H54 (cell line): Measurements from ENCODE around the gene MDFI.

Experiments
- DNase-seq: peaks from one replicate; pipeline ENCODE4 v3.0.0; 2011; ENCODE audit warnings: low spot score, mixed read lengths; ENCODE audit not compliant: insufficient read length
- FAIRE-seq: peaks from 3 replicates; lab custom pipeline; 2011; peaks lifted over from hg19 to GRCh38; lab: Jason Lieb, UNC
- POLR2A ChIP-seq: IDR thresholded peaks from 2 replicates; pipeline ENCODE4 v1.6.1; 2011; ENCODE audit warnings: low read depth, mild to moderate bottlenecking, low read length

MDFI gene

GRCh38 chr6:41634657-41635056 lies 3.6 kb upstream of the MDFI start:
- DNase-seq (no peak), FAIRE-seq (no peak)
- TF ChIP-seq POLR2A = no peak

- FAIRE-seq = no peak
- TF ChIP-seq POLR2A = no peak
Observed at GRCh38 chr6:41635365-41635764, 2.9 kb upstream of the MDFI start.

GRCh38 chr6:41636833-41637193 lies 1.5 kb upstream of the MDFI start:
- TF ChIP-seq POLR2A = no peak
- DNase-seq = peak; percentile 85
- no peak for FAIRE-seq

More at GRCh38 chr6:41635365-41635764, 2.9 kb upstream of the MDFI start:
- no peak for DNase-seq

- DNase-seq = no peak
- no peak for FAIRE-seq
- no peak for TF ChIP-seq POLR2A
Observed at GRCh38 chr6:41637194-41638001, 870 bp upstream of the MDFI start.

- no peak for TF ChIP-seq POLR2A
- DNase-seq (no peak), FAIRE-seq (no peak)
Observed at GRCh38 chr6:41638935-41639808, 904 bp downstream of the MDFI start.

- no peak for FAIRE-seq
Observed at GRCh38 chr6:41639809-41640371, 1.6 kb downstream of the MDFI start.

GRCh38 chr6:41640426-41640825 lies 2.2 kb downstream of the MDFI start:
- no peak for TF ChIP-seq POLR2A
- no peak for FAIRE-seq
- DNase-seq = no peak

More at GRCh38 chr6:41639809-41640371, 1.6 kb downstream of the MDFI start:
- DNase-seq = no peak
- no peak for TF ChIP-seq POLR2A

GRCh38 chr6:41641352-41641925 lies 3.2 kb downstream of the MDFI start:
- TF ChIP-seq POLR2A = no peak
- FAIRE-seq (no peak), DNase-seq (no peak)

GRCh38 chr6:41642090-41642959 lies 4.1 kb downstream of the MDFI start:
- no peak for TF ChIP-seq POLR2A
- no peak for FAIRE-seq
- DNase-seq = no peak

- no peak for DNase-seq
- no peak for FAIRE-seq
- TF ChIP-seq POLR2A = no peak
Observed at GRCh38 chr6:41642960-41643898, 5.0 kb downstream of the MDFI start.

GRCh38 chr6:41643899-41644269 lies 5.6 kb downstream of the MDFI start:
- DNase-seq (no peak), FAIRE-seq (no peak)
- TF ChIP-seq POLR2A = no peak
